Erythroblast (primary cell): ENCODE data around the gene EGLN3.

Experiments
- GATA1 ChIP-seq: IDR thresholded peaks from 2 replicates; pipeline ENCODE4 v1.6.1; 2011; ENCODE audit warnings: low read depth, mild to moderate bottlenecking, control low read depth, low read length, moderate library complexity
- POLR2A ChIP-seq: IDR thresholded peaks from 2 replicates; pipeline ENCODE4 v1.6.1; 2011; ENCODE audit warnings: mild to moderate bottlenecking, low read length

DNA sequence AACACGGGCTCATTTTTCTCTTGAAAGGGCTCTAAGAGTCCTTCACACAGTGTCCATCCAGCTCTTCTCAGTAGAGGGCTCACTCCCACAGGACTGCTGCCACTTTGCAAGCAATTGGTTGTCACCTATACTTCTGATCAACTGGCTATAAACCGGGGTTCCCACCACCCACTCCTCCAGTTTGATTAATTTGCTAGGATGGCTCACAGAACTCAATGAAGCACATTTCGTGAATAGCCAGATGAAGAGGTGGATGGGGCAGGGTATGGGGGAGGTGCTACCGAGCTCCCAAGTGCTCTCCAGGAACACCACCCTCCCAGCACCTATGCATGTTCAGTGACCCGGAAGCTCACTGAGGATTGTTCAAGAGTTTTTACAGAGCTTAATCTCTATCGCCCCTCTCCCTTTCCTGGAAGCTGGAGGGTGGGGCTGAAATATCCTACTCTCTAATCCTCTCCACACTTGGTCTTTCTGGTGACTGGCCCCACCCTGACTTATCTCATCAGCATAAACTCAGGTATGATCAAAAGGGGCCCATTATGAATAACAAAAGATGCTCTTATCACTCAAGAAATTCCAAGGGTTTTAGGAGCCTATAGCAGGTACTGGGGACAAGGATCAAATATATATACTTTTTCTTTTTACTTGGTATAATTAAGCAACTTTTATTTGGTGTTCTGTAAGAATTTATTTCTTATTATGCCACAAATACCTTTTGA is 13.9 kb upstream of the EGLN3 start:
- TF ChIP-seq POLR2A (no peak), GATA1 (no peak)
